Neural progenitor cell (in vitro differentiated cells): ENCODE measurements around the gene KRT39. TPM values are rescaled to one million over a fixed set of nuclear protein-coding genes. Genes with fewer than 3 reads are reported as not detected.
A peak's percentile ranks its signal among the peaks of the same experiment; 100 is the strongest.

Source experiments
- DNase-seq: peaks from one replicate; pipeline ENCODE4 v3.0.0-alpha.2; 2016; ENCODE audit warnings: low spot score
- H2AFZ ChIP-seq: fragments of 200-600 bp; sonication (generic); replicated peaks from 2 replicates; pipeline ENCODE4 v1.6.1; 2016; ENCODE audit warnings: antibody characterized with exemption
- H3F3A ChIP-seq: fragments of 200-600 bp; sonication (generic); 2 replicates; pipeline ENCODE4 v1.6.1; 2016; ENCODE audit warnings: antibody characterized with exemption, low read depth
- H3K27ac ChIP-seq: fragments of 200-600 bp; sonication (generic); 2 replicates; pipeline ENCODE4 v1.5.1; 2016; ENCODE audit warnings: mild to moderate bottlenecking
- H3K27me3 ChIP-seq: fragments of 200-600 bp; sonication (generic); 2 replicates; pipeline ENCODE4 v1.6.1; 2016; ENCODE audit warnings: mild to moderate bottlenecking, moderate library complexity
- H3K36me3 ChIP-seq: fragments of 200-600 bp; sonication (generic); 2 replicates; pipeline ENCODE4 v1.5.1; 2016
- H3K4me1 ChIP-seq: fragments of 200-600 bp; sonication (generic); 2 replicates; pipeline ENCODE4 v1.6.1; 2016; ENCODE audit warnings: mixed run types
- H3K4me2 ChIP-seq: fragments of 200-600 bp; sonication (generic); 2 replicates; pipeline ENCODE4 v1.6.1; 2016
- H3K4me3 ChIP-seq: fragments of 200-600 bp; sonication (generic); 2 replicates; pipeline ENCODE4 v1.5.1; 2016
- H3K79me2 ChIP-seq: fragments of 200-600 bp; sonication (generic); 2 replicates; pipeline ENCODE4 v1.6.1; 2016; ENCODE audit warnings: low read depth
- H3K9ac ChIP-seq: fragments of 200-600 bp; sonication (generic); 2 replicates; pipeline ENCODE4 v1.6.1; 2016
- H3K9me3 ChIP-seq: fragments of 200-600 bp; sonication (generic); 2 replicates; pipeline ENCODE4 v1.5.1; 2016; ENCODE audit warnings: low read depth
- H4K20me1 ChIP-seq: fragments of 200-600 bp; sonication (generic); 2 replicates; pipeline ENCODE4 v1.6.1; 2016; ENCODE audit warnings: low read depth
- H3K27ac Mint-ChIP-seq: 3 replicates; pipeline ENCODE4 v1.8.0; 2021; ENCODE audit warnings: mixed read lengths
- H3K27me3 Mint-ChIP-seq: 2 replicates; pipeline ENCODE4 v1.8.0; 2022; ENCODE audit warnings: low read depth, mild to moderate bottlenecking, inconsistent platforms, moderate library complexity, mixed read lengths; ENCODE audit not compliant: insufficient read depth
- H3K36me3 Mint-ChIP-seq: 3 replicates; pipeline ENCODE4 v1.8.0; 2021; ENCODE audit warnings: mixed read lengths
- H3K4me1 Mint-ChIP-seq: 3 replicates; pipeline ENCODE4 v1.8.0; 2021; ENCODE audit warnings: mixed read lengths
- H3K4me3 Mint-ChIP-seq: 3 replicates; pipeline ENCODE4 v1.8.0; 2021; ENCODE audit warnings: mild to moderate bottlenecking, moderate library complexity, mixed read lengths
- H3K9me3 Mint-ChIP-seq: 3 replicates; pipeline ENCODE4 v1.8.0; 2020; ENCODE audit warnings: mixed read lengths
- CTCF ChIP-seq: fragments of 200-600 bp; sonication (generic); IDR thresholded peaks from 2 replicates; pipeline ENCODE4 v1.5.1; 2017; ENCODE audit warnings: antibody characterized with exemption, mild to moderate bottlenecking
- EZH2 ChIP-seq: fragments of 200-600 bp; sonication (generic); IDR thresholded peaks from 2 replicates; pipeline ENCODE4 v1.6.1; 2017; ENCODE audit warnings: antibody characterized with exemption, mild to moderate bottlenecking, moderate library complexity
- EZH2phosphoT487 ChIP-seq: fragments of 200-600 bp; sonication (generic); IDR thresholded peaks from 2 replicates; pipeline ENCODE4 v1.6.1; 2017; ENCODE audit warnings: antibody characterized with exemption
- total RNA-seq: library from RNA; depleted of rRNA; stranded (reverse); fragments of >200 nt; gene quantifications from 2 replicates; pipeline ENCODE4 v1.2.3, GENCODE V29; 2015; ENCODE audit warnings: low replicate concordance

The KRT39 gene
- total RNA-seq, 1 donor from 2014 or later, result not detected

DNA sequence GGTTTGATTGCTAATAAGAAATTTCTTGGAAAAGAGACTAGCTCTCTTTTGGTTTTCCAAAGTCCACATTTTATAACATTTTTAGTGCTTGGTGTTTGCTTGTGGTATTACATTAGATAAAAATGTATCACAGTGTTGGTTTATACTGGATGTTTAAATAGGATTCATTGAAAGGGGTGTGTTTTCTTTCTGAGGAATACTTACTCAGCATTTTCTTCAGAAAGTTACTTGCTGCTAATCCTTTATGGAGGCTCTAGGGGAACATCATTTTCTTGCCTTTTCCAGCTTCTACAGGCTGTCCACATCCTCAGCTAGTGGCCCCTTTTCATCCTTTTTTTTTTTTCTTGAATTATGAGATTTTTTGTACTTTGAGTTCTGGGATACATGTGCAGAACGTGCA lies 834 bp upstream of the KRT39 start:
- Mint-ChIP-seq H3K27ac (no peak overlapping the region), H3K4me3 (no peak overlapping the region), H3K27me3 (no peaks in the 10 kb centered on the region), H3K36me3 (no peaks in the 10 kb centered on the region), H3K9me3 (no peaks in the 10 kb centered on the region), H3K4me1 (no peaks in the 10 kb centered on the region)
- Histone ChIP-seq H3K79me2 (no peaks in the 10 kb centered on the region), H4K20me1 (no peaks in the 10 kb centered on the region), H3K27ac (no peak overlapping the region), H3K4me2 (no peak overlapping the region), H3K9ac (no peak overlapping the region), H3K27me3 (no peaks in the 10 kb centered on the region), H3K4me3 (no peak overlapping the region), H3K9me3 (peaks cover 8% of the 10 kb centered on the region), H3K4me1 (no peaks in the 10 kb centered on the region), H2AFZ (no peak overlapping the region), H3F3A (no peaks in the 10 kb centered on the region), H3K36me3 (no peaks in the 10 kb centered on the region)
- TF ChIP-seq CTCF (no peak), EZH2phosphoT487 (no peak), EZH2 (no peak)
- no peak for DNase-seq

DNA sequence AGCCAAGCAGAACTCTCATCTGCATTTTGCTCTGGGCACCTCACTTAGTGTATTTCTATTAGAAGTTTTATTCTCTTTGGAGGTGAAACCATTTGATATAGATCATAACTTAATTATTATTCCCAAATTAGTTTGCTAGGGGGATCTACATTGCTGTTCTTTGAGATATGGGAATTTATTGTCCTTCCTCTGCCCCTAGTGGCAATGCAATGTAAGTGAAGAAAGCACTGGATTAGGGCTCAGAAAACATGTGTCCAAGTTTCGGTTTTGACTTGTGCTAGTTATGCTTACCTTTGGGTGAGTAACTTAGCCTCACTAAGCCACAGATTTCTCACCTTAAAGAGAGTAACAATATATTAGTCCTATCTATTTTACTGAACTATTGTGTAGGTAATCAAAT lies 2.9 kb downstream of the KRT39 start:
- Histone ChIP-seq H3K27me3 (no peaks in the 10 kb centered on the region), H3K9ac (no peak overlapping the region), H3K4me3 (no peak overlapping the region), H3F3A (no peaks in the 10 kb centered on the region), H2AFZ (peak overlapping the region; percentile 55), H3K4me1 (no peaks in the 10 kb centered on the region), H3K4me2 (no peak overlapping the region), H3K79me2 (no peaks in the 10 kb centered on the region), H3K36me3 (no peaks in the 10 kb centered on the region), H3K9me3 (no peaks in the 10 kb centered on the region), H4K20me1 (no peaks in the 10 kb centered on the region), H3K27ac (no peak overlapping the region)
- TF ChIP-seq EZH2phosphoT487 (no peak), CTCF (peak; percentile 68), EZH2 (no peak)
- no peak for DNase-seq
- Mint-ChIP-seq H3K4me1 (no peaks in the 10 kb centered on the region), H3K27me3 (no peaks in the 10 kb centered on the region), H3K4me3 (no peak overlapping the region), H3K36me3 (no peaks in the 10 kb centered on the region), H3K9me3 (no peaks in the 10 kb centered on the region), H3K27ac (no peak overlapping the region)

DNA sequence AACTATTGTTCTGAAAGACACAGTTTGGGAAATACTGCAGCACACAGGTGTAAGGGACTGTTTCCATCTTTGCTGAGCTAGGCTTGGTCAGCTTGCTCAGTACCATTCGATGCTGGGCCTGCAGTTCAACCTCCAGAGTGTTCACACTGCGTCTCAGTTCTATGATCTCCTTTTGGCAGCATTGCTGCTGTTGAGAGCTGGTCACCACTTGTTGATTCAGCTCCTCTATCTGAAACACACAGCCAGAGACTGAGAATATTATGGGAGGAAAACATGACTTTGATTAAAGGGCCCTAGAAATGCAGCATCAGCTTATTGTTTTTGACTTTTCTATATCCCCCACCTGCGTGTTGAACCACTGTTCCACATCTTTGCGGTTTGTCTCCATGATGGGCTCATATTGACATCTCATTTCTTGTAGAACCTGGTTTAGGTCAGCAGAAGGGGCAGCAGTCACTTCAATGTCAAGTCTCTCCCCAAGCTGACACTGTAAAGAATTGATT lies 4.6 kb downstream of the KRT39 start:
- Histone ChIP-seq H3K9me3 (no peaks in the 10 kb centered on the region), H3K36me3 (no peaks in the 10 kb centered on the region), H3K4me2 (no peak overlapping the region), H3K27me3 (no peaks in the 10 kb centered on the region), H4K20me1 (no peaks in the 10 kb centered on the region), H3K79me2 (no peaks in the 10 kb centered on the region), H3K4me1 (no peaks in the 10 kb centered on the region), H3K27ac (no peak overlapping the region), H3K4me3 (no peak overlapping the region), H3K9ac (no peak overlapping the region), H3F3A (no peaks in the 10 kb centered on the region), H2AFZ (no peak overlapping the region)
- H3K9me3 Mint-ChIP-seq, result no peaks in the 10 kb centered on the region
- no peak overlapping the region for H3K4me3 Mint-ChIP-seq
- no peak for TF ChIP-seq CTCF
- no peak for TF ChIP-seq EZH2
- no peak for TF ChIP-seq EZH2phosphoT487
- H3K27me3 Mint-ChIP-seq, result no peaks in the 10 kb centered on the region
- H3K36me3 Mint-ChIP-seq, result no peaks in the 10 kb centered on the region
- H3K4me1 Mint-ChIP-seq, result no peaks in the 10 kb centered on the region
- DNase-seq, result no peak
- H3K27ac Mint-ChIP-seq, result no peak overlapping the region
